CD4-positive, alpha-beta memory T cell (primary cell): Measurements from ENCODE around the gene EIF2D. TPM values are rescaled to one million over a fixed set of nuclear protein-coding genes. Genes with fewer than 3 reads are reported as not detected.
A peak's percentile ranks its signal among the peaks of the same experiment; 100 is the strongest.

ENCODE experiments used
- CTCF ChIA-PET: fragments of 350-600 bp; sonication (Branson Sonifier 250); formaldehyde crosslinking; loops from one replicate; lab custom pipeline; 2021; ENCODE audit warnings: inconsistent platforms; ENCODE audit not compliant: partially characterized antibody; lab: Charles Lee
- POLR2A ChIA-PET: fragments of 350-600 bp; sonication (Branson Sonifier 250); formaldehyde crosslinking; loops from one replicate; lab custom pipeline; 2021; ENCODE audit not compliant: partially characterized antibody; lab: Charles Lee
- DNase-seq, 5 donors: peaks; one replicate each; pipeline versions ENCODE4 v3.0.0 to v3.0.0-alpha.2; 2020 to 2022; ENCODE audit warnings: mixed read lengths in 1 of 5
- H3K27ac ChIP-seq: one replicate; pipeline ENCODE4 v1.7.0; 2013; ENCODE audit warnings: low read depth, low read length
- H3K27me3 ChIP-seq: 2 replicates; pipeline ENCODE4 v1.7.0; 2013; ENCODE audit warnings: mild to moderate bottlenecking, low read length, moderate library complexity; ENCODE audit not compliant: insufficient read depth
- H3K36me3 ChIP-seq: 2 replicates; pipeline ENCODE4 v1.7.0; 2013; ENCODE audit warnings: mild to moderate bottlenecking, low read length, moderate library complexity; ENCODE audit not compliant: insufficient read depth
- H3K4me1 ChIP-seq: 2 replicates; pipeline ENCODE4 v1.7.0; 2013; ENCODE audit warnings: mild to moderate bottlenecking, low read length, moderate library complexity; ENCODE audit not compliant: insufficient read depth
- H3K4me3 ChIP-seq, 2 donors: one replicate each; pipeline ENCODE4 v1.7.0; 2013; ENCODE audit warnings: low read length in 2 of 2, mild to moderate bottlenecking in 1 of 2
- H3K9me3 ChIP-seq, 2 donors: one replicate each; pipeline ENCODE4 v1.7.0; 2013; ENCODE audit warnings: low read length in 2 of 2, control low read depth in 1 of 2; ENCODE audit not compliant: control insufficient read depth in 1 of 2
- H3K27ac Mint-ChIP-seq, 7 donors: one replicate each; pipeline ENCODE4 v1.8.0; 2020 to 2021; ENCODE audit warnings: mixed read lengths in 7 of 7, mild to moderate bottlenecking in 6 of 7, inconsistent platforms in 3 of 7, moderate library complexity in 3 of 7
- H3K27me3 Mint-ChIP-seq, 2 donors: one replicate each; pipeline ENCODE4 v1.8.0; 2020 to 2021; ENCODE audit warnings: mixed read lengths in 2 of 2
- H3K36me3 Mint-ChIP-seq, 2 donors: one replicate each; pipeline ENCODE4 v1.8.0; 2020 to 2021; ENCODE audit warnings: mixed read lengths in 2 of 2, inconsistent platforms in 1 of 2, mild to moderate bottlenecking in 1 of 2
- H3K4me1 Mint-ChIP-seq, 4 donors: one replicate each; pipeline ENCODE4 v1.8.0; 2020 to 2021; ENCODE audit warnings: mixed read lengths in 4 of 4, mild to moderate bottlenecking in 1 of 4
- H3K4me3 Mint-ChIP-seq, 8 donors: one replicate each; pipeline ENCODE4 v1.8.0; 2020 to 2021; ENCODE audit warnings: mixed read lengths in 8 of 8, mild to moderate bottlenecking in 7 of 8, moderate library complexity in 6 of 8, inconsistent platforms in 3 of 8
- H3K9me3 Mint-ChIP-seq, 8 donors: one replicate each; pipeline ENCODE4 v1.8.0; 2020 to 2021; ENCODE audit warnings: mixed read lengths in 8 of 8, mild to moderate bottlenecking in 5 of 8, inconsistent platforms in 3 of 8, moderate library complexity in 1 of 8
- intact Hi-C: fragments of 100-400 bp; cut with micrococcal nuclease; formaldehyde crosslinking; loops from one replicate; pipeline ENCODE4 v1.15.1; 2023
- polyA plus RNA-seq, 2 donors: library from polyadenylated mRNA; unstranded; fragments of 300-500 nt; fragmentation: Illumina TruSeq; gene quantifications; one replicate each; pipeline ENCODE4 v1.2.3, GENCODE V29; 2021
- total RNA-seq, 2 experiments: library from RNA; stranded (reverse); gene quantifications; one replicate each; pipeline ENCODE4 v1.2.3, GENCODE V29; 2021

Gene EIF2D
- total and polyA plus RNA-seq, 4 experiments from 2014 or later: 33.5 to 54.5 (median 46.2) TPM

- ChIA-PET POLR2A (interaction anchor here (0.9 to 19.2 kb wide), 2 partner anchors 8 to 29 kb away, joined by 3 to 786 read pairs; no protein-coding TSS in a partner anchor), CTCF (interaction anchor here (1.4 to 18.9 kb wide), 5 partner anchors 10 to 99 kb away, joined by 3 to 550 read pairs (median 226); no protein-coding TSS in a partner anchor)
- H3K9me3 ChIP-seq: no peaks in the 10 kb centered on the region
- peak overlapping the region; percentile 44 for H3K27ac ChIP-seq
- DNase-seq: no peak
- Mint-ChIP-seq H3K4me3 (peak overlapping the region in 3 of 8 donors; percentile 12 to 39 (median 36)), H3K9me3 (no peaks in the 10 kb centered on the region), H3K27me3 (no peaks in the 10 kb centered on the region), H3K36me3 (peaks cover 45 to 86% of the 10 kb centered on the region in 2 donors), H3K4me1 (peaks cover 27 to 62% (median 32%) of the 10 kb centered on the region in 4 donors), H3K27ac (peak overlapping the region; percentile 71 to 94 (median 90))
- H3K4me3 ChIP-seq: no peak overlapping the region
- peaks cover 40% of the 10 kb centered on the region for H3K4me1 ChIP-seq
- intact Hi-C loops: no loop called here
- H3K36me3 ChIP-seq: peaks cover 81% of the 10 kb centered on the region
- no peaks in the 10 kb centered on the region for H3K27me3 ChIP-seq
These were observed 23.1 kb downstream of the EIF2D start for GRCh38 chr1:206589206-206589605.

GRCh38 chr1:206588492-206588891, 23.8 kb downstream of the EIF2D start:
- Histone ChIP-seq H3K4me3 (no peak overlapping the region), H3K27me3 (no peaks in the 10 kb centered on the region), H3K27ac (peak overlapping the region; percentile 23), H3K9me3 (no peaks in the 10 kb centered on the region), H3K36me3 (peaks cover 81% of the 10 kb centered on the region), H3K4me1 (peaks cover 48% of the 10 kb centered on the region)
- intact Hi-C loops: no loop called here
- Mint-ChIP-seq H3K36me3 (peaks cover 45 to 89% of the 10 kb centered on the region in 2 donors), H3K4me3 (no peak overlapping the region), H3K9me3 (no peaks in the 10 kb centered on the region), H3K4me1 (peaks cover 30 to 67% (median 37%) of the 10 kb centered on the region in 4 donors), H3K27ac (peak overlapping the region; percentile 53 to 94 (median 85)), H3K27me3 (no peaks in the 10 kb centered on the region)
- ChIA-PET CTCF (interaction anchor here (1.4 to 18.9 kb wide), 5 partner anchors 9 to 99 kb away, joined by 3 to 550 read pairs (median 226); no protein-coding TSS in a partner anchor), POLR2A (interaction anchor here (1.1 to 19.2 kb wide), 2 partner anchors 10 to 28 kb away, joined by 5 to 786 read pairs; no protein-coding TSS in a partner anchor)
- no peak for DNase-seq

- ChIA-PET CTCF (interaction anchor here (2.0 to 18.9 kb wide), 4 partner anchors 8 to 44 kb away, joined by 9 to 550 read pairs (median 227); no protein-coding TSS in a partner anchor), POLR2A (interaction anchor here (0.9 to 19.2 kb wide), 4 partner anchors 11 to 81 kb away, joined by 3 to 786 read pairs (median 4); partner anchors contain the start of gene RASSF5)
- Mint-ChIP-seq H3K36me3 (peaks cover 43 to 91% of the 10 kb centered on the region in 2 donors), H3K4me1 (peaks cover 36 to 73% (median 43%) of the 10 kb centered on the region in 4 donors), H3K9me3 (no peaks in the 10 kb centered on the region), H3K27me3 (no peaks in the 10 kb centered on the region), H3K4me3 (no peak overlapping the region), H3K27ac (peak overlapping the region in 5 of 7 donors; percentile 20 to 94 (median 59))
- DNase-seq: no peak
- H3K36me3 ChIP-seq: peaks cover 81% of the 10 kb centered on the region
- H3K4me1 ChIP-seq: peaks cover 53% of the 10 kb centered on the region
- intact Hi-C loops: no loop called here
- no peak overlapping the region for H3K27ac ChIP-seq
- H3K4me3 ChIP-seq: no peak overlapping the region
- no peaks in the 10 kb centered on the region for H3K27me3 ChIP-seq
- no peaks in the 10 kb centered on the region for H3K9me3 ChIP-seq
These were observed 24.4 kb downstream of the EIF2D start for GRCh38 chr1:206587904-206588303.

- CTCF ChIA-PET: interaction anchor here (1.1 to 18.9 kb wide), 9 partner anchors 13 to 125 kb away, joined by 3 to 550 read pairs (median 24); partner anchors contain the start of gene EIF2D
- no peak for DNase-seq
- Mint-ChIP-seq H3K9me3 (no peaks in the 10 kb centered on the region), H3K4me1 (peaks cover 45 to 75% (median 53%) of the 10 kb centered on the region in 4 donors), H3K27me3 (no peaks in the 10 kb centered on the region), H3K27ac (peak overlapping the region in 6 of 7 donors; percentile 59 to 93 (median 76)), H3K4me3 (no peak overlapping the region), H3K36me3 (peaks cover 35 to 87% of the 10 kb centered on the region in 2 donors)
- POLR2A ChIA-PET: interaction anchor here (0.9 to 19.2 kb wide), 3 partner anchors 27 to 79 kb away, joined by 3 to 786 read pairs (median 3); partner anchors contain the start of gene RASSF5
- H3K9me3 ChIP-seq: no peaks in the 10 kb centered on the region
- no peak overlapping the region for H3K27ac ChIP-seq
- H3K4me3 ChIP-seq: no peak overlapping the region
- H3K27me3 ChIP-seq: no peaks in the 10 kb centered on the region
- peaks cover 77% of the 10 kb centered on the region for H3K36me3 ChIP-seq
- peaks cover 65% of the 10 kb centered on the region for H3K4me1 ChIP-seq
- intact Hi-C loops: no loop called here
These were observed 25.5 kb downstream of the EIF2D start for GRCh38 chr1:206586501-206587445.

- CTCF ChIA-PET: interaction anchor here (0.7 to 18.9 kb wide), 16 partner anchors 7 to 122 kb away, joined by 3 to 550 read pairs (median 12); partner anchors contain the start of genes EIF2D and IKBKE
- H3K4me1 ChIP-seq: peaks cover 68% of the 10 kb centered on the region
- peaks cover 74% of the 10 kb centered on the region for H3K36me3 ChIP-seq
- intact Hi-C loops: no loop called here
- Mint-ChIP-seq H3K4me3 (no peak overlapping the region), H3K9me3 (peaks cover 0 to 2% (median 0%) of the 10 kb centered on the region in 8 donors), H3K36me3 (peaks cover 43 to 90% of the 10 kb centered on the region in 2 donors), H3K27me3 (no peaks in the 10 kb centered on the region), H3K27ac (peak overlapping the region; percentile 47 to 93 (median 78)), H3K4me1 (peaks cover 48 to 76% (median 58%) of the 10 kb centered on the region in 4 donors)
- H3K9me3 ChIP-seq: no peaks in the 10 kb centered on the region
- POLR2A ChIA-PET: interaction anchor here (8.6 to 19.2 kb wide), 2 partner anchors 25 to 40 kb away, joined by 82 to 786 read pairs; no protein-coding TSS in a partner anchor
- H3K27ac ChIP-seq: no peak overlapping the region
- H3K4me3 ChIP-seq: no peak overlapping the region
- H3K27me3 ChIP-seq: no peaks in the 10 kb centered on the region
- no peak for DNase-seq
These were observed 27.6 kb downstream of the EIF2D start for GRCh38 chr1:206584683-206585082.

GRCh38 chr1:206583707-206584648, 28.3 kb downstream of the EIF2D start:
- H3K36me3 Mint-ChIP-seq: peaks cover 43 to 87% of the 10 kb centered on the region in 2 donors
- Histone ChIP-seq H3K27ac (peak overlapping the region; percentile 89), H3K27me3 (no peaks in the 10 kb centered on the region), H3K4me3 (no peak overlapping the region), H3K9me3 (no peaks in the 10 kb centered on the region), H3K36me3 (peaks cover 67% of the 10 kb centered on the region), H3K4me1 (peaks cover 68% of the 10 kb centered on the region)
- CTCF ChIA-PET: interaction anchor here (0.6 to 18.9 kb wide), 28 partner anchors 8 to 121 kb away, joined by 3 to 550 read pairs (median 6); partner anchors contain the start of genes EIF2D and IKBKE
- intact Hi-C loops: loop anchor here (1.0 to 2.0 kb wide), 5 partner anchors 15 to 122 kb away; partner anchors contain the start of gene RASSF5
- H3K4me3 Mint-ChIP-seq: peak overlapping the region; percentile 71 to 92 (median 84)
- peak; percentile 78 to 86 (median 82) for DNase-seq
- no peaks in the 10 kb centered on the region for H3K27me3 Mint-ChIP-seq
- POLR2A ChIA-PET: interaction anchor here (0.9 to 19.2 kb wide), 8 partner anchors 24 to 122 kb away, joined by 3 to 786 read pairs (median 4); partner anchors contain the start of genes EIF2D and IKBKE
- peak overlapping the region; percentile 93 to 99 (median 97) for H3K27ac Mint-ChIP-seq
- H3K4me1 Mint-ChIP-seq: peaks cover 52 to 78% (median 59%) of the 10 kb centered on the region in 4 donors
- peaks cover 0 to 2% (median 0%) of the 10 kb centered on the region in 8 donors for H3K9me3 Mint-ChIP-seq
